Measurements from ENCODE around the gene GBP5. TPM values are rescaled to one million over a fixed set of nuclear protein-coding genes. Genes with fewer than 3 reads are reported as not detected.

Gene GBP5
- total RNA-seq, 4 donors from 2014 or later: 0.13 to 0.65 (median 0.34) TPM

GRCh38 chr1:89276690-89277089 is 4.0 kb upstream of the GBP5 start:
- WGBS, 2 donors: 77 to 92% methylated on average over 3 of the region's 3 CpGs
- intact Hi-C loops (cut with DNase I; ENCODE audit: low total_unique reads): no loop called here
- DNase-seq (ENCODE audit: low spot score in 2 of 2): no peak
- no peak overlapping the region for H3K4me3 ChIP-seq (ENCODE audit: low read depth, poor library complexity, severe bottlenecking)
- no peak for TF ChIP-seq CTCF (IDR thresholded peaks at IDR 0.05)
- TF ChIP-seq POLR2A (IDR thresholded peaks at IDR 0.05): no peak

GRCh38 chr1:89274411-89274857 is 1.8 kb upstream of the GBP5 start:
- no peak overlapping the region for H3K4me3 ChIP-seq (ENCODE audit: low read depth, poor library complexity, severe bottlenecking)
- WGBS, 2 donors: 18 to 26% methylated on average over 2 of the region's 2 CpGs
- intact Hi-C loops (cut with DNase I; ENCODE audit: low total_unique reads): no loop called here
- TF ChIP-seq POLR2A (IDR thresholded peaks at IDR 0.05): no peak
- DNase-seq (ENCODE audit: low spot score in 2 of 2): no peak

- no peak for TF ChIP-seq POLR2A (IDR thresholded peaks at IDR 0.05)
- TF ChIP-seq CTCF (IDR thresholded peaks at IDR 0.05): no peak
- intact Hi-C loops (cut with DNase I; ENCODE audit: low total_unique reads): no loop called here
- no peak for DNase-seq (ENCODE audit: low spot score in 2 of 2)
These were observed 691 bp upstream of the GBP5 start for GRCh38 chr1:89273324-89273778.

GRCh38 chr1:89271341-89272015 is 1.2 kb downstream of the GBP5 start:
- no peak for DNase-seq (ENCODE audit: low spot score in 2 of 2)
- TF ChIP-seq POLR2A (IDR thresholded peaks at IDR 0.05): no peak
- no peak for TF ChIP-seq CTCF (IDR thresholded peaks at IDR 0.05)
- intact Hi-C loops (cut with DNase I; ENCODE audit: low total_unique reads): no loop called here
- 45 to 57% methylated on average over 3 of the region's 3 CpGs for WGBS, 2 donors
- H3K4me3 ChIP-seq (ENCODE audit: low read depth, poor library complexity, severe bottlenecking): no peak overlapping the region

More at GRCh38 chr1:89273324-89273778, 691 bp upstream of the GBP5 start:
- WGBS, 2 donors: 85 to 100% methylated on average over 4 to 8 of the region's 13 CpGs
- no peak overlapping the region for H3K4me3 ChIP-seq (ENCODE audit: low read depth, poor library complexity, severe bottlenecking)

- no peak overlapping the region for H3K4me3 ChIP-seq (ENCODE audit: low read depth, poor library complexity, severe bottlenecking)
- intact Hi-C loops (cut with DNase I; ENCODE audit: low total_unique reads): no loop called here
- no peak for DNase-seq (ENCODE audit: low spot score in 2 of 2)
- TF ChIP-seq CTCF (IDR thresholded peaks at IDR 0.05) (no peak), POLR2A (IDR thresholded peaks at IDR 0.05) (no peak)
- WGBS, 2 donors: 90 to 92% methylated on average over 1 of the region's 1 CpG
These were observed 2.2 kb downstream of the GBP5 start for GRCh38 chr1:89270423-89270822.

GRCh38 chr1:89269277-89269676 is 3.4 kb downstream of the GBP5 start:
- intact Hi-C loops (cut with DNase I; ENCODE audit: low total_unique reads): no loop called here
- 85 to 92% methylated on average over 5 of the region's 5 CpGs for WGBS, 2 donors
- DNase-seq (ENCODE audit: low spot score in 2 of 2): no peak
- H3K4me3 ChIP-seq (ENCODE audit: low read depth, poor library complexity, severe bottlenecking): no peak overlapping the region
- TF ChIP-seq POLR2A (IDR thresholded peaks at IDR 0.05) (no peak), CTCF (IDR thresholded peaks at IDR 0.05) (no peak)
